Jurkat, Clone E6-1 (cell line): ENCODE results near the gene NMNAT2. TPM values are rescaled to one million over a fixed set of nuclear protein-coding genes. Genes with fewer than 3 reads are reported as not detected.
"Not testable (repeated sequence)": the region's sequence is repeated elsewhere in the genome, so short reads cannot be mapped to it uniquely, and the experiment has no call there.

Experiments
- DNase-seq: peaks from one replicate; pipeline ENCODE4 v3.0.0-alpha.2; 2011; ENCODE audit warnings: low read depth, low spot score
- H3K4me3 ChIP-seq: 2 replicates; pipeline ENCODE4 v1.5.1; 2011; ENCODE audit warnings: mild to moderate bottlenecking, low read length, control low read depth, moderate library complexity
- polyA plus RNA-seq: library from polyadenylated mRNA; unstranded; fragments of >200 nt; gene quantifications from one replicate; pipeline ENCODE4 v1.2.1, GENCODE V29; 2012; ENCODE audit warnings: missing spikeins; ENCODE audit not compliant: insufficient read length, insufficient read depth

The NMNAT2 gene
- not detected for polyA plus RNA-seq

GRCh38 chr1:183417772-183418491, at the start of gene NMNAT2:
Gene NMNAT2, minus strand, starts transcription at chr1:183418380. Its CDS starts 113 bp downstream, at chr1:183418267.
- DNase-seq: no peak
- no peak within 1 kb of the TSS for H3K4me3 ChIP-seq

DNA sequence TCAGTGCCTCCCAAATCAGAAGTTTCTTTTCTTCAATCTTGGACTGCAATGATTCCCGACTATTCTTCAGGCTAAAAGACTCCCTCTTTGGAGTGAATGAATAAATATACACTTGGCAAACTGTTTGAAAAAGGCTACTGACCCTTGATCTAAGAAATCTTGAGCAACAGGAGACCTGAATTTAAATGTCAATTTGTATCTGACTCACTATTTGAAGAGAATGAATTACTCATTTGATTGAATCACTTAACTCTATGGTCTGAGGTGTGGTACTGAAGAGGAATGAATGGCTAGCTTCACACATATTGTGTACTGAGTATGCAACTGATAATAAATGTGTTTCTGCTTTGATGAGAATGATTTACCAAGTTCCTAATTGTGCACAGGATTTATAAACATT, 49.5 kb upstream of the NMNAT2 start:
- no peak overlapping the region for H3K4me3 ChIP-seq
- DNase-seq: no peak

GRCh38 chr1:183466781-183467180, 48.6 kb upstream of the NMNAT2 start:
- H3K4me3 ChIP-seq: no peak overlapping the region
- DNase-seq: no peak

- DNase-seq: no peak
- H3K4me3 ChIP-seq: no peak overlapping the region
Observed at GRCh38 chr1:183463566-183463965, 45.4 kb upstream of the NMNAT2 start.

DNA sequence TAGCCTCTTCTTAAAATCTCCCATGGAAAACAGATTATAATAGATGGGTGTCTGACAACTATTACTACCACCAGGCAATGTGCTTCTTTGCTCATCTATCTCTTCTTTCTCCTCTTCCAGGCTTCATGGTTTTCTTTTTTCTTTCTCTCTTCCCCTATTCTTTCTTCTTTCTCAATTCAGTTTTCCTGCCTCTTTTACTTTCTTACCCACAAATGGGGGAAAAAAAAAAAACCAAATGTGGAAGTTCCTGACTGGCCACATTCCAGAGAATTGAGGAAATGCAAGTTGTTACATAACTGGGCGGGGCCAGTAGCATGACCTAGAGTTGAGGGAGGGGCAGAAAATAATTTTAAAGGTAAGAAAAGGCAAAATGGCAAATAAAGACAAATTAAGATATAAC, 43.2 kb upstream of the NMNAT2 start:
- DNase-seq: no peak
- no peak overlapping the region for H3K4me3 ChIP-seq

DNA sequence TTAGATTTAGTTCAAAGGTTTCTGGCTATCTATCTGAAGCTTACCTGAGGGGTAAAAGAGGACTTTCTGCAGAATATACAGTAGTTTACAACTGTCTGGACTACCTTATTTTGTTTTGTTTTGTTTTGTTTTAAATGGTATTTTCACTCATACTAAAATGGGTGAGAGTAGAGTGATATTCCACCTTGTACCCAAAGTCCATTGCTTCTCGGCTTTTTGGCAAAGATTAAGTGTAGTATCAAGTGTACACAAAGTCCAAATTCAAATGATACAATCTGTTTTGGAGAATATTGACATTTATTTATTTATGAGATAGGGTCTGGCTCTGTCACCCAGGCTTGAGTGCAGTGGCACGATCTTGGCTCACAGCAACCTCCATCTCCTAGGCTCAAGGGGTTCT, 42.4 kb upstream of the NMNAT2 start:
- no peak for DNase-seq
- H3K4me3 ChIP-seq: no peak overlapping the region

DNA sequence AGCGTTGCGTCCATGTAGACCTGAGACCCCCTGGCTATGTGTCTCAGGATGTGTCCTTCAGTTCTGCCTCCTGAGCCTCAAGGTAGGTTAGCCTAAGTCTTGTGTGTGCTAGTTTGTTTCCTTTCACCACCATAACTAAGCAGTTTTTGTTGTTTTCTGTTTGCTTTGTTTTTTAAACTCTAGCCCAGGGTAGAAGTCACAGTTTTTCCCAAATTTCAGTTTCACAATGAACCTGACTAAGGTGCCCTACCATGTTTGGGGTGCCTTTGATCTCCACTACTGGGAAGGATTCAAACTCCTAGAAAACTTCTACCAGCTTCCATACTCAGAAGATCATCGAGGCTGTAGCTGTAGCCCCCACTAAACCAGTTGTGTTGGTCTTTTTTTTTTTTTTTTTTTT, 39.3 kb upstream of the NMNAT2 start:
- no peak overlapping the region for H3K4me3 ChIP-seq
- no peak for DNase-seq

DNA sequence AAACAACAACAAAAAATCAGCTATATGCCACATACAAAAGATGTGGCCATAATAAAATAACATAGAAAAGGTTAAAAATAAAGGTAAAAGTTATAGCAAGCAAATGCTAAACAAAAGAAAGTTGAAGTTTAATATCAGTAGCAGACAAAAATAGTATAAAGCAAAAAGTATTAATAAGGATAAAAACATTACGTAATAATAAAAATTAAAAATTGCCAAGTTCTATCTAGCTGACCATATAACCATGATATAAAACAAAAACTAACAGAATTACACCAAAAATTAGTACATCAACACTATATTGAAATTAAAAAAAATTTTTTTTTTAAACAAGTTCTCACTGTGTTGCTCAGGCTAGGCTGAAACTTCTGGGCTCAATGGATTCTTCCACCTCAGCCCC, 38.6 kb upstream of the NMNAT2 start:
- H3K4me3 ChIP-seq: no peak overlapping the region

GRCh38 chr1:183454377-183454776, 36.2 kb upstream of the NMNAT2 start:
- DNase-seq: no peak
- H3K4me3 ChIP-seq: no peak overlapping the region

More for the DNA sequence above, 38.6 kb upstream of the NMNAT2 start:
- no peak for DNase-seq

GRCh38 chr1:183450093-183450492, 31.9 kb upstream of the NMNAT2 start:
- no peak overlapping the region for H3K4me3 ChIP-seq
- no peak for DNase-seq

DNA sequence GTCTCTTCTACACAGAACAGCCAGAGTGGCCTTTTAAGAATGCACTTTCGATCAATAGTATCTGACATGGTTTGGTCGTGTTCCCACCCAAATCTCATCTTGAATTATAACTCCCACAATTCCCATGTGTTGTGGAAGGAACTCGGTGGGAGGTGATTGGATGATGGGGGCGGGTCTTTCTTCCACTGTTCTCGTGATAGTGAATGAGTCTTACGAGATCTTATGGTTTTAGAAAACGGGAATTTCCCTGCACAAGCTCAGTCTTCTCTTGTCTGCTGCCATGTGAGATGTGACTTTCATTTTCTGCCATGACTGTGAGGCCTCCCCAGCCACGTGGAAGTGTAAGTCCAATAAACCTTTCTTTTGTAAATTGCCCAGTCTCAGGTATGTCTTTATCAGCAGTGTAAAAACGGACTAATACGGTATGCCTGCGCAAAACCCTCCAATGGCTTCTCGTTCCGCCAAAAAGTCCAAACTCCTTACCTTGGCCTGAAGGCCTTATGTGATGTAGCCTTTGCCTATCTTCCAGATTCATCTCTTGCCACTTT, 31.1 kb upstream of the NMNAT2 start:
- no peak overlapping the region for H3K4me3 ChIP-seq
- DNase-seq: no peak

DNA sequence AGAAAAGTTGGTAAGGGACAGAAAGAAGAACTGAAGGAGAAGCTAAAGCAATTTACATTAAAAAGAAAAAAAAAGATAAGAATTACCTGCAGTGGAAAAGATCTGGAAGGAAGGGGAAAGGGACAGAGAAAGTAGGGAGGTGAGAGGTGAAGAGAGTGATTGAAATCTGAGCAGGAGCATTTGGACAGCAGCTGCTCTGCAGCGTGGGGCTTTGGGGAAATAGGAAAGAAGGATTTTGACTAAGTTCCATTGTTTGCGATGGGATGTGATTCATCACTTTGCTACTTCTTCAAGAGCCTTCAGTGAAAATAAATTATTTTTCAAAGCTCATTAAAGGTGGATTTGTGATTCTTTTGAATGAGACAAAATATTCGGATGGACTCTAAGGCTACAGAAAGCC, 26.1 kb upstream of the NMNAT2 start:
- DNase-seq: no peak
- H3K4me3 ChIP-seq: no peak overlapping the region

GRCh38 chr1:183443466-183443865, 25.3 kb upstream of the NMNAT2 start:
- no peak overlapping the region for H3K4me3 ChIP-seq
- no peak for DNase-seq

GRCh38 chr1:183443011-183443410, 24.8 kb upstream of the NMNAT2 start:
- H3K4me3 ChIP-seq: no peak overlapping the region
- DNase-seq: peak; percentile 1

GRCh38 chr1:183438060-183438459, 19.9 kb upstream of the NMNAT2 start:
- DNase-seq: no peak
- H3K4me3 ChIP-seq: no peak overlapping the region

GRCh38 chr1:183435497-183435896, 17.3 kb upstream of the NMNAT2 start:
- H3K4me3 ChIP-seq: no peak overlapping the region
- DNase-seq: no peak

- no peak overlapping the region for H3K4me3 ChIP-seq
- no peak for DNase-seq
Observed at GRCh38 chr1:183433703-183434102, 15.5 kb upstream of the NMNAT2 start.

DNA sequence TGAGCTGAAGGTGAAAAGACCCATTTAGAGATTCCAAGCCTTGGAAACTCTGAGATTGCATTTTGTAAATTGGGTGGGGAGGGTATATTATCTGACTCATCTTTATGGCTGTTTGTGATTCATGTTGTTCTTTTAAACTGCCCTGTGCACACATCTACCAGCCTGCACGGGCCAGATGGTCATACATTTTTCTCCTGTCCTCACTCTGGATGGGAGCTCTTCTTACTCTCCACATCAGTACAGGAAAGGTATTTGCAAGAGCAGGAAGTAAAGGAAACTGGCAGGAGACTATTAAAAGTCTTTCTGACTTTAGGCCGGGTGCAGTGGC, 14.3 kb upstream of the NMNAT2 start:
- DNase-seq: no peak
- no peak overlapping the region for H3K4me3 ChIP-seq

GRCh38 chr1:183431840-183432547, 13.8 kb upstream of the NMNAT2 start:
- DNase-seq: no peak
- no peak overlapping the region for H3K4me3 ChIP-seq

GRCh38 chr1:183427591-183427990, 9.4 kb upstream of the NMNAT2 start:
- not testable (repeated sequence) for H3K4me3 ChIP-seq, DNase-seq

DNA sequence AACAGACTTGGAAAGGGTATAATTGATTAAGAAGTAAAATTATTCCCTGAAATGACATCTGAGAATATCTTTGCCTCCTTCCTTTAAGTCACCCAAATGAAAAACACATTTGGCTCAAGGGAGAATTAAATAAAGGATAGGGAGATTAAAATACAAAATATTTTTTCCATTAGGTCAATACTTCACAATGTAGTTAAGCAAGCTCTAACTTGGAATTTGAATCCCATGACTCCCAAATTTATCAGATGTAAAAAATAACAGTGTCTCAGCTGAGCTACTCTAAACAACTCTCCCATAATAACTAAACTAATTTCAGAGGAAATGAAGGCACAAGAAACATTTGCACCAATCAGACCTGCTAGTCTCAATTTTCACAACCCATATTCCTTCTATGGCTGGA, 6.5 kb upstream of the NMNAT2 start:
- H3K4me3 ChIP-seq: no peak overlapping the region
- no peak for DNase-seq
